Adrenal gland (tissue), 5 donors: ENCODE measurements around the gene SYCP1.

Experiments used
- POLR2A ChIP-seq, 2 donors: fragments of 450-650 bp; IDR thresholded peaks; one replicate each; pipeline ENCODE4 v1.6.1; 2017; ENCODE audit warnings: antibody characterized with exemption in 2 of 2, mild to moderate bottlenecking in 2 of 2, moderate library complexity in 1 of 2
- TF ChIP-seq, protein P1 (sequence below), 6 experiments: fragments of 450-650 bp in 4 of 6; fragments of 200-600 bp in 2 of 6; sonication (generic) in 1 of 6; IDR thresholded peaks; 1 replicate in 5 of 6; 2 replicates in 1 of 6; pipeline versions ENCODE4 v1.5.1 to v1.8.0; 2016 to 2021; ENCODE audit warnings: antibody characterized with exemption in 6 of 6, mild to moderate bottlenecking in 2 of 6, moderate library complexity in 1 of 6
- donor health status: DM: no; HTN: no; CAD: no.

DNA sequence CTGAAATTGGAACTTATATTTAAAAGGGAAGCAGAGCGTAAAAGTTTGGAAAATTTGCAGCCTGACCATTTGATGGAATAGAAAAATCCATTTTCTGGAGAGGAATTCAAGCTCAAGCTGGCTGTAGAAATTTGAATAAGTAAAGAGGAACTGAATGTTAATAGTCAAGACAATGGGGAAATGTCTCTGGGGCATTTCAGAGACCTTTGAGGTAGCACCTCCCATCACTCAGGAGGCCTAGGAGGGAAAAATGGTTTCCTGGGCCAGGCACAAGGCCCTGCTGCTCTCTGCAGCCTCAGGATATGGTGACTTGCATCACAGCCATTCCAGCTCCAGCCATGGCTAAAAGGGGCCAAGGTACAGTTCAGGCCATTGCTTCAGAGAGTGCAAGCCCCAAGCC lies 157.3 kb downstream of the SYCP1 start:
- TF ChIP-seq, protein P1, sequence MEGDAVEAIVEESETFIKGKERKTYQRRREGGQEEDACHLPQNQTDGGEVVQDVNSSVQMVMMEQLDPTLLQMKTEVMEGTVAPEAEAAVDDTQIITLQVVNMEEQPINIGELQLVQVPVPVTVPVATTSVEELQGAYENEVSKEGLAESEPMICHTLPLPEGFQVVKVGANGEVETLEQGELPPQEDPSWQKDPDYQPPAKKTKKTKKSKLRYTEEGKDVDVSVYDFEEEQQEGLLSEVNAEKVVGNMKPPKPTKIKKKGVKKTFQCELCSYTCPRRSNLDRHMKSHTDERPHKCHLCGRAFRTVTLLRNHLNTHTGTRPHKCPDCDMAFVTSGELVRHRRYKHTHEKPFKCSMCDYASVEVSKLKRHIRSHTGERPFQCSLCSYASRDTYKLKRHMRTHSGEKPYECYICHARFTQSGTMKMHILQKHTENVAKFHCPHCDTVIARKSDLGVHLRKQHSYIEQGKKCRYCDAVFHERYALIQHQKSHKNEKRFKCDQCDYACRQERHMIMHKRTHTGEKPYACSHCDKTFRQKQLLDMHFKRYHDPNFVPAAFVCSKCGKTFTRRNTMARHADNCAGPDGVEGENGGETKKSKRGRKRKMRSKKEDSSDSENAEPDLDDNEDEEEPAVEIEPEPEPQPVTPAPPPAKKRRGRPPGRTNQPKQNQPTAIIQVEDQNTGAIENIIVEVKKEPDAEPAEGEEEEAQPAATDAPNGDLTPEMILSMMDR (IDR thresholded peaks at IDR 0.05): no peak
- no peak for TF ChIP-seq POLR2A (IDR thresholded peaks at IDR 0.05)
